ENCODE data around the gene SLC22A9.
"Not testable (repeated sequence)": the region's sequence is repeated elsewhere in the genome, so short reads cannot be mapped to it uniquely, and the experiment has no call there.

Gene SLC22A9

GRCh38 chr11:63369165-63369970, at the start of gene SLC22A9:
Gene SLC22A9 (plus strand): TSS chr11:63369785. CDS start chr11:63370057, 272 bp downstream.
- no peak for DNase-seq

GRCh38 chr11:63321723-63322122, 47.9 kb upstream of the SLC22A9 start:
- DNase-seq: no peak

GRCh38 chr11:63335089-63335488, 34.5 kb upstream of the SLC22A9 start:
- not testable (repeated sequence) for DNase-seq

GRCh38 chr11:63337070-63337469, 32.5 kb upstream of the SLC22A9 start:
- DNase-seq: no peak

GRCh38 chr11:63343130-63343529, 26.5 kb upstream of the SLC22A9 start:
- no peak for DNase-seq

GRCh38 chr11:63352144-63352543, 17.4 kb upstream of the SLC22A9 start:
- DNase-seq: no peak

GRCh38 chr11:63362196-63362793, 7.3 kb upstream of the SLC22A9 start:
- DNase-seq: no peak

GRCh38 chr11:63369971-63370588, 495 bp downstream of the SLC22A9 start:
- DNase-seq: no peak

- DNase-seq: no peak
These were observed 1.8 kb downstream of the SLC22A9 start for GRCh38 chr11:63371396-63371795.

GRCh38 chr11:63375434-63375833, 5.8 kb downstream of the SLC22A9 start:
- DNase-seq: no peak

- no peak for DNase-seq
These were observed 10.5 kb downstream of the SLC22A9 start for GRCh38 chr11:63380130-63380529.

- no peak for DNase-seq
These were observed 26.1 kb downstream of the SLC22A9 start for GRCh38 chr11:63395697-63396096.

- no peak for DNase-seq
These were observed 34.8 kb downstream of the SLC22A9 start for GRCh38 chr11:63404161-63404935.

GRCh38 chr11:63405114-63405513, 35.5 kb downstream of the SLC22A9 start:
- no peak for DNase-seq

- DNase-seq: no peak
These were observed 36.9 kb downstream of the SLC22A9 start for GRCh38 chr11:63406458-63406857.

- no peak for DNase-seq
These were observed 47.7 kb downstream of the SLC22A9 start for GRCh38 chr11:63417174-63417852.

- DNase-seq: no peak
These were observed 58.5 kb downstream of the SLC22A9 start for GRCh38 chr11:63427971-63428508.

- DNase-seq: not testable (repeated sequence)
These were observed 61.1 kb downstream of the SLC22A9 start for GRCh38 chr11:63430731-63431130.

- not testable (repeated sequence) for DNase-seq
These were observed 65.8 kb downstream of the SLC22A9 start for GRCh38 chr11:63435351-63435750.

GRCh38 chr11:63435831-63436230, 66.2 kb downstream of the SLC22A9 start:
- not testable (repeated sequence) for DNase-seq

- DNase-seq: no peak
These were observed 74.1 kb downstream of the SLC22A9 start for GRCh38 chr11:63443714-63444113.

GRCh38 chr11:63444160-63444559, 74.6 kb downstream of the SLC22A9 start:
- DNase-seq: no peak
